Stimulated activated naive CD8-positive, alpha-beta T cell treated with anti-CD3 and anti-CD28 coated beads, Interleukin-15, amount 100 ng/mL, for 72 hours (primary cell): ENCODE measurements around the gene TOB1.
A peak's percentile ranks its signal among the peaks of the same experiment; 100 is the strongest.

Experiments
- ATAC-seq: fragments of 150-1000 bp; cut with Tn5 transposase; 2 replicates; pipeline ENCODE4 v1.10.0; 2021; ENCODE audit warnings: mild to moderate bottlenecking, moderate library complexity
- DNase-seq, 2 donors: peaks; one replicate each; pipeline ENCODE4 v3.0.0; 2021 to 2022
- H3K27ac Mint-ChIP-seq, 2 donors: one replicate each; pipeline ENCODE4 v1.8.0; 2022; ENCODE audit warnings: mild to moderate bottlenecking in 2 of 2, mixed read lengths in 2 of 2, moderate library complexity in 2 of 2
- H3K27me3 Mint-ChIP-seq: one replicate; pipeline ENCODE4 v1.8.0; 2022; ENCODE audit warnings: mixed read lengths
- H3K4me1 Mint-ChIP-seq: one replicate; pipeline ENCODE4 v1.8.0; 2022; ENCODE audit warnings: mild to moderate bottlenecking, mixed read lengths
- H3K4me3 Mint-ChIP-seq, 2 donors: one replicate each; pipeline ENCODE4 v1.8.0; 2022; ENCODE audit warnings: mild to moderate bottlenecking in 2 of 2, mixed read lengths in 2 of 2, moderate library complexity in 1 of 2
- H3K9me3 Mint-ChIP-seq, 2 donors: one replicate each; pipeline ENCODE4 v1.8.0; 2022; ENCODE audit warnings: mixed read lengths in 2 of 2

Gene TOB1

DNA sequence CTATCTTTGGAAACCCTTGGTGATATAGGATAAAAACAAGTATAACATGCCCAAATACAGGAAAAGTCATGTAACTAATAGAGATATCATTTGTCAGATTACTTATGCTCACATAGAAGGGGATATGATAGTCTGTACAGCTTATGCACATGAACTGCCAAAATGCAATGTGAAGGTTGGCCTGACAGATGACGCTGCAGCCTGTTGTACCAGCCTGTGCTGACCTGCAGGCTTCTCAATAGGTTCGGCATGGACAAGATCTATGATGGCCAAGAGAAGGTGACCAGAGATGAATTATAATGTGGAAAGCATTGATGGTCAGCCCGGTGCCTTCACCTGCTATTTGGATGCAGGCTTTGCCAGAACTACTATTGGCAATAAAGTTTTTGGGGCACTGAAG is 18.1 kb downstream of the TOB1 start:
- H3K4me1 Mint-ChIP-seq: peaks cover 18% of the 10 kb centered on the region
- no peaks in the 10 kb centered on the region for H3K9me3 Mint-ChIP-seq
- no peaks in the 10 kb centered on the region for H3K27me3 Mint-ChIP-seq
- DNase-seq (no peak), ATAC-seq (no peak)
- H3K27ac Mint-ChIP-seq: no peak overlapping the region
- H3K4me3 Mint-ChIP-seq: no peak overlapping the region

DNA sequence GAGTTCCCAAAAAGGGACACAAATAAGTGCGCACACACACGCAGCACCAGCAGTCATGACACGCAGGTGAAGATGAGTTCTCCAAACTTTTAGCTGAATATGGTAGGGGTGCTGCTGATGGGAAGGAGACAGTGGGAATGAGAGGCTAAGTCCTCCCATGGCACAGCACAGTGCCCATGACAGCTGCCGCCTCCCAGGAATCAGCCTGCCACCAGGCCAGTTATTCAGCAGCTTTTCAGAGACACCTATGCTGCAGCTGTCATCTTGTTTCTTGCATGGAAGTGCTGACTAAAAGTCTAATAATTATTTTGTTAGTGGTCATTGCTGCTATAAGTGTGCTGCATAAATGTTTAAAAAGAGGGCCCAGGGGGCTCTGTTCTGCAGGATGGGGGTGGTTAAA is 18.6 kb downstream of the TOB1 start:
- Mint-ChIP-seq H3K27me3 (no peaks in the 10 kb centered on the region), H3K9me3 (no peaks in the 10 kb centered on the region), H3K4me1 (peaks cover 13% of the 10 kb centered on the region), H3K4me3 (no peak overlapping the region), H3K27ac (no peak overlapping the region)
- ATAC-seq: no peak
- no peak for DNase-seq

DNA sequence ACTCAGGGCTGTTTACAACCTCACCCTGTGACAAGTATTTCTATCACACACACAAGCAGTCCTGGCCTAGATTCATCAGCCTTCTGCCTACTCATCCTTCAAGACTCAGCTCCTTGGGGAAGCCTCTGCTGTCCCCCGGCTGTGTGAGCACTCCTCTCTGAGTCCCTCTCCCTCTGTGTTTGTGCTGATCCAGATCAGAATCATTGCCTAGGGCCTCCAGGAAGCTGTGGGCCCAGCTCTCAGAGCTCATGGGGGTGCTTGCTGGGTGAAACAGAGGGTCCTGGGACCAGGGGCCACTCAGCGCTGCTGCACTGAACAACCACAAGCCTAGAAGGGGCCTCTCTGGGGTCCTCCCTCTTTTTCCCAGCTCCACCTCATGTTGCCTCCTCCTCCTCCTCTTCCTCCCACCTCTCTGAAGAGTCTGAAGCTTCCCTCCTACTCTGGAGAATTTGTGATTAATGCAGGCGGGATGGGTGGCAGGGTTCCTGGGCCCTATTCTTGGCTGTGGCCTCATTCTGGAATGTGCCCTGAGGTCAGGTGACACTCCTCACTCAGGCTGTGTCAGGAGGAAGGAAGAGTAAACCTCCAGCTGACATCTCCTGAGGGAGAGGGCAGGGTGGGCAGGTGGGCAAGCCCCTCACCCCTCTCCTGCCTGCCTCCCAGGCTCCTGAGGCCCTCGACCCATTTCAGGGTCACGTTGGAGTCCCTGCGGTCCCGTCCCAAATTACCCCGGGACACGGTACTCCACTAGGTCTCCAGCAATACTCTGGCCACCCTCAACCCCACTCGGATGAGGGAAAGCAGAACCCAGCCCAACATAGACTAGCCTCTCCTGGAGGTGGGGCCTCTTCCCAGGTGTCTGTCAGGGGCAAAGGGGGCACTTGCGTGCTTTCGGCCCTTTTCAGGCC is 20.7 kb downstream of the TOB1 start:
- ATAC-seq (no peak), DNase-seq (no peak)
- Mint-ChIP-seq H3K4me1 (no peaks in the 10 kb centered on the region), H3K4me3 (no peak overlapping the region), H3K27me3 (no peaks in the 10 kb centered on the region), H3K9me3 (no peaks in the 10 kb centered on the region), H3K27ac (peak overlapping the region in 1 of 2 donors; percentile 78)

DNA sequence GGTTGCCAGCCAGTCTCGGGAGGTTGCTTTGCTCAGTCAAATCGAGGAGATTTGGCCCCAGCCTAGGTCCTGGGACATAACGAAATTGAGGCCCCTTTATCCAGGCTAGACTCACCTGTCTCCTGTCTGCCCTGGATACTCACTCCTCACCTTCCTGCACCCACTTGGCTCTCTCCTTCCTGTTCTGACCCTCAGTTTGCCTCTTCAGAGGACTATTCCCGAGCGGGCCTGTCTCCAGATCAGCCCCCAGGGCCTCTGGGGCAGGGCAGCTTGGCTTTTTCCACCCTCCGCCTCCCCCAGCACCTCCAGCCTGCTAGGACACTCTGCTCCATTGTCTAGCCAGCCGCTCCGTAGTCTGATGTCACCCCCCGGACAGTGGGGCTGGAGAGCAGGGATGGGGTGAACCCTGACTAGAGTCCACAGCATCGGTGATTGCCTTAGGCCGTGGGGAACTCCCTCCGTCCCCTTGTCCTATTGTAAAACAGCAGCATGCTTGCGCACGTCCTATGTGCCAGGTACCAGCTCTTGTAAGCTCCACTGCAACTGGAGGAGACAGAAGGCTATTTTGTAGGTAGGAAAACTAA is 21.9 kb downstream of the TOB1 start:
- Mint-ChIP-seq H3K9me3 (no peaks in the 10 kb centered on the region), H3K27me3 (no peaks in the 10 kb centered on the region), H3K4me3 (no peak overlapping the region), H3K4me1 (no peaks in the 10 kb centered on the region), H3K27ac (no peak overlapping the region)
- no peak for ATAC-seq
- DNase-seq: no peak

DNA sequence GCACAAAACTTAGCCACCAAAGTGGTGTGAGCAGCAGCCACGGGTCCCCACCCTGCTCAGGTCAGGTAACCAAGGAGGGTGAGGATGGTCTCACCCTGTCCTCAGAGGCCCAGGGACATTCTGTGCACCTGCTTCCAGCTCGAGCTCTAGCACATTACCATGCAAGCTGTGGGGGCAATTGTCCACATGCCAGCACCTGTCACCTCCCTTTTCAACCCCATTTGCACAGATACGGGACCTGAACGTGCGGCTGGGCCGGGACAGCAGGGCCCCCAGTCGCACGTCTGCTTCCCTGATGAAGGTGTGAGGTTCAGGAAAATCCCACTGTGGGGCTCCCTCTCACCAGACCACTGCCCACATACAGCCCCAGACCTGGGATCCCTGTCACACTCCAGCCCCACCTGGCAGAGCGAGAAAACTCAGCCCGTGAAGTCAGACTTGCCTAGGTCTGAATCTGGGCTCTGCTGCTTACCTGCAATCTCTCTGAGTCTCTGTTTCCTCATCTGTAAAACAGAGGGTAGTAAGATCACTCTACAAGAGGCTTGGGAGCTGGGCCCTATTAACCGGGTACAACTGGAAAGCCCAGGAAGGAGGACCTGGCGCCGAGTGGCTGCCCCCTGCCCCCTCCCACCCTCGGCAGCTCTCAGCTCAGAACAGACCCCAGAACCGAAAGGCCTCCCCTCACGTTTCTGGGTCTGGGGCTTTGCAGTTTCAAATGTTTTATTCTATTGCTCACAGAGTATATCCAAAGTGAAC is 22.8 kb downstream of the TOB1 start:
- Mint-ChIP-seq H3K27ac (no peak overlapping the region), H3K9me3 (no peaks in the 10 kb centered on the region), H3K27me3 (no peaks in the 10 kb centered on the region), H3K4me1 (no peaks in the 10 kb centered on the region), H3K4me3 (no peak overlapping the region)
- no peak for DNase-seq
- no peak for ATAC-seq

DNA sequence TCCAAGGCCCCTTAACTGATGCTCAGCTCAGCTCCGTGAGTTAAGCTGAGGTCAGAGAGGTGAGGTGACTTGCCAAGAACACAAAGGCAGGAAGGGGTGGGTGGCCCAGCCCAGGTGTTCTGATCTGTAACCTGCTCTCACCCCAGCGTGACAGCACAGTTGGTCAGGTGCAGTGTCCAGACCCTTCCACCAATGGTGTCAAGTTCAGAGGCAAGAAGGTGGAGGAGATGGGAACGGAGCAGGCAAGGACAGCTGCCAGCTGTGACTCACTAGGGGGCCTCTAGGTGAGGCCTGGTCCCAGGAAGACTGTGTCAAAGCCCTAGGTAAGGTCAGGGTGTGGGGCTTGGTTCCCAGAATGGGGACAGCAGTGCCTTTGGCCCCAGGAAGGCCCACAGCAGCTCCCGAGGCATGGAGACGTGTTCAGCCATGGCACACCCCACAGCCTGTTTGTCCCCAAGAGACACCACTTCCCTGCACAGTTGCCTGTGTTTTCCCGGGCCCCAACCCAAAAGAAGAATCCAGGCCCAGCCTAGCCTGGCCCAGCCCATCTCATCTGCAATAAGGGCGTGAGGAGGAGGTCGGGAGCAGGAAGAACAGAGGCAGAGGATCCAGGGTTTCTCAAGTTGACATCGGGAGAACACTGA is 23.5 kb downstream of the TOB1 start:
- ATAC-seq (no peak), DNase-seq (no peak)
- no peak overlapping the region for H3K27ac Mint-ChIP-seq
- H3K4me1 Mint-ChIP-seq: no peaks in the 10 kb centered on the region
- H3K27me3 Mint-ChIP-seq: no peaks in the 10 kb centered on the region
- no peak overlapping the region for H3K4me3 Mint-ChIP-seq
- H3K9me3 Mint-ChIP-seq: no peaks in the 10 kb centered on the region

DNA sequence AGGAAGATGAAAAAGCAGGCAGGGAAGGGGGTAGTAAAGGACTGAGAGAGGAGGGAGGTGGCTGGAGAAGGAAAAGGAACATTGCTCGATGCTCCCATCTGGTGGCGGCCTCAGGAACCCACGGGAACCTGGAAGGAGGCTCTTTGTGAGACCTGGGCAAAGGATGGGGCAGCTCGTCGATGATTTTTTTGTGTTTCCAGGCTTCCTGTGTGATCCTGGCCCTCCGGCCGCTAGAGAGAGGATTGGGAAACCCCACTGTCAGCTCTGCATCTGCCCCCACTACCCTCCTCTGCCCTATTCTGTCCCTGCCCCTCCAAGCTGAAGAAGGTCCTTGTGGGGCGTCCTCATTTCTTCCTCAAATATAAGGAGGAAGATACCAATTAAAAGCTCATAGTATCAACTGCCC is 24.2 kb downstream of the TOB1 start:
- no peak overlapping the region for H3K4me3 Mint-ChIP-seq

DNA sequence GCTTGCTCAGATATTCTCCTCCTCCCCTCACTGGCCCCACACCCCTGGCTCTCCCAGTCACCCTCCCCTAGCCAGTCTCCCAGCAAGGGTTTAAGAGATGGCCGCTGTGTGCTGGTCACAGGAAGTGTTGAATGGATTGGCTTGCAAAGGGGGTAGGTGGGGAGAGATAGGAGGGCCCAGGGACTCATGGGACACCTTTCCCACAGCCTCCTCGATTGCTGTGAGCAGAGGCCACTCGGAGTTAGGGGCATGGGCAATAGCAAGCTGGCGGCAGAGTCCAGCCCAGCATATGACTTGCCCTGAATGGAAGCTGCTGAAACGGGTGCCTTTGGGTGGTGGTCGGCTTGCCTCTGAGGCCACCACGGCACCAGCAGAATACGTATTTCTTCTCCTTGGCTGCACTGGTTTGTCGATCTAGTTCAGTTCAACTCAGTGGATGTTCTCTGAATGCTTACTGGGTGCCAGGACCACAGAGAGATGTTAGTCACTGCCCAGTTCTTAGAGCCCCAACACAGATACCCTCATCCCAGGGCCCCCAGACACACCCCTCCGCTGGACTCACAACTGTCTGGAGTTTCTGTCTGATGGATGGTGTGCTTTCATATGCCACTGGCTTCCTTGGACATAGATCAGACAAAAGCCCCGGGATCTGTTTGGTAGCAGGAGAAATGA is 24.7 kb downstream of the TOB1 start:
- no peak overlapping the region for H3K4me3 Mint-ChIP-seq
- ATAC-seq (peak; percentile 23), DNase-seq (no peak)
- no peaks in the 10 kb centered on the region for H3K4me1 Mint-ChIP-seq
- H3K27ac Mint-ChIP-seq: no peak overlapping the region
- no peaks in the 10 kb centered on the region for H3K27me3 Mint-ChIP-seq
- no peaks in the 10 kb centered on the region for H3K9me3 Mint-ChIP-seq

More for the DNA sequence above, 24.2 kb downstream of the TOB1 start:
- Mint-ChIP-seq H3K27me3 (no peaks in the 10 kb centered on the region), H3K4me1 (no peaks in the 10 kb centered on the region), H3K9me3 (no peaks in the 10 kb centered on the region), H3K27ac (no peak overlapping the region)
- peak; percentile 42 to 57 for DNase-seq
- peak; percentile 62 for ATAC-seq

DNA sequence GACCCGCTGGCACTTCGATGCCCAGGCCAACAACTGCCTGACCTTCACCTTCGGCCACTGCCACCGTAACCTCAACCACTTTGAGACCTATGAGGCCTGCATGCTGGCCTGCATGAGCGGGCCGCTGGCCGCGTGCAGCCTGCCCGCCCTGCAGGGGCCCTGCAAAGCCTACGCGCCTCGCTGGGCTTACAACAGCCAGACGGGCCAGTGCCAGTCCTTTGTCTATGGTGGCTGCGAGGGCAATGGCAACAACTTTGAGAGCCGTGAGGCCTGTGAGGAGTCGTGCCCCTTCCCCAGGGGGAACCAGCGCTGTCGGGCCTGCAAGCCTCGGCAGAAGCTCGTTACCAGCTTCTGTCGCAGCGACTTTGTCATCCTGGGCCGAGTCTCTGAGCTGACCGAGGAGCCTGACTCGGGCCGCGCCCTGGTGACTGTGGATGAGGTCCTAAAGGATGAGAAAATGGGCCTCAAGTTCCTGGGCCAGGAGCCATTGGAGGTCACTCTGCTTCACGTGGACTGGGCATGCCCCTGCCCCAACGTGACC is 25.8 kb downstream of the TOB1 start:
- DNase-seq (no peak), ATAC-seq (no peak)
- Mint-ChIP-seq H3K27me3 (peaks cover 6% of the 10 kb centered on the region), H3K27ac (no peak overlapping the region), H3K9me3 (no peaks in the 10 kb centered on the region), H3K4me3 (no peak overlapping the region), H3K4me1 (peaks cover 3% of the 10 kb centered on the region)

DNA sequence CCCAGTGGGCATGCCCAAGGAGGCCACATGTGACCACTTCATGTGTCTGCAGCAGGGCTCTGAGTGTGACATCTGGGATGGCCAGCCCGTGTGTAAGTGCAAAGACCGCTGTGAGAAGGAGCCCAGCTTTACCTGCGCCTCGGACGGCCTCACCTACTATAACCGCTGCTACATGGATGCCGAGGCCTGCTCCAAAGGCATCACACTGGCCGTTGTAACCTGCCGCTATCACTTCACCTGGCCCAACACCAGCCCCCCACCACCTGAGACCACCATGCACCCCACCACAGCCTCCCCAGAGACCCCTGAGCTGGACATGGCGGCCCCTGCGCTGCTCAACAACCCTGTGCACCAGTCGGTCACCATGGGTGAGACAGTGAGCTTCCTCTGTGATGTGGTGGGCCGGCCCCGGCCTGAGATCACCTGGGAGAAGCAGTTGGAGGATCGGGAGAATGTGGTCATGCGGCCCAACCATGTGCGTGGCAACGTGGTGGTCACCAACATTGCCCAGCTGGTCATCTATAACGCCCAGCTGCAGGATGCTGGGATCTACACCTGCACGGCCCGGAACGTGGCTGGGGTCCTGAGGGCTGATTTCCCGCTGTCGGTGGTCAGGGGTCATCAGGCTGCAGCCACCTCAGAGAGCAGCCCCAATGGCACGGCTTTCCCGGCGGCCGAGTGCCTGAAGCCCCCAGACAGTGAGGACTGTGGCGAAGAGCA is 26.4 kb downstream of the TOB1 start:
- no peak for ATAC-seq
- H3K27me3 Mint-ChIP-seq: peaks cover 12% of the 10 kb centered on the region
- H3K4me1 Mint-ChIP-seq: peaks cover 6% of the 10 kb centered on the region
- no peaks in the 10 kb centered on the region for H3K9me3 Mint-ChIP-seq
- H3K27ac Mint-ChIP-seq: no peak overlapping the region
- no peak for DNase-seq
- H3K4me3 Mint-ChIP-seq: no peak overlapping the region

DNA sequence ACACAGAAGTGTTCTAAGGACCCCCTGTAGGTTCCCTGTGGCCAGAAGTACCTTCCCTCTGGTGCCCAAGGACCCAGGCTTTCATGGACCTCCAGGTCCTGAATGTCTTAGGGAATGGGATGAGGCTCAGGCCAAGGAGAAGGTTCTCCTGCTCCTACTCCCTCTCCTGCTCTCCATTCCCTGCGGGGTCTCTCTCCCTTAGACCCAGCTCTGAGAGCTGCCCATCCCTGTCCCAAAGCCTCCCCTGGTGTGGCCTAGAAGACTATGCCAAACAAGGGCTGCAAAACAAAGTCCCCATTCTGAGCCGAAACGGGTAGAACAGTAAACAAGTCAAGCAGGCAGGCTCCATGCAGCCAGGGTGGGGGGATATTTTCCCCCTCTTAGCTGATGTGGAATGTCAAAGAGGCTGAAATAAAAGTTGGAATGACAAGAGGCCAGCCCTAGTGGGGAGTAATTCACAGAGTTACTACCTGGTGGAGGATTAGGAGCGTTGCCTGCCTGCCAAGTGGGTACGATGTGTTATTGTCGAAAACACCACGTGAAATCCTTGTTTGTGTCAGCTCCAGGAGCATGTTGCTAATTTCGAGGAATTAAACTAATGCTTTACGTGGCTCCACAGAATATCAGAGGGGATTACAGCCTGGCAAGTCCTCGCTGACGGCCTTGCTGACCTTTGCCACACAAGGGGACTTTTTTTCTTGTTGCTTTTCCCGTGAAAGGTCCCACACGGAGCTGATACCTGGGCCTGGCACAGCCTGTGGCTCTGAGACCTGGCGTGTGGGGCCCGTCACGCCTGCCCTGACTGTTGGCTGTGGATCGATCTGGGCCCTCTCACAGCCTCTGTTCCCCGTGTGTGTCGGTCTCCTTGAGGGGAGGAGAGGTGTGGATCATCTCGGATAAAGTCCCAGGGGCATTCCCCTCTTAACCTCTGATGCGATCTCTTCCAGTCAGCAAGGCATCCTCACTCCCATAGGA is 27.9 kb downstream of the TOB1 start:
- peaks cover 20% of the 10 kb centered on the region for H3K27me3 Mint-ChIP-seq
- H3K4me1 Mint-ChIP-seq: peaks cover 6% of the 10 kb centered on the region
- H3K4me3 Mint-ChIP-seq: no peak overlapping the region
- no peak overlapping the region for H3K27ac Mint-ChIP-seq
- no peak for ATAC-seq
- H3K9me3 Mint-ChIP-seq: no peaks in the 10 kb centered on the region
- no peak for DNase-seq

DNA sequence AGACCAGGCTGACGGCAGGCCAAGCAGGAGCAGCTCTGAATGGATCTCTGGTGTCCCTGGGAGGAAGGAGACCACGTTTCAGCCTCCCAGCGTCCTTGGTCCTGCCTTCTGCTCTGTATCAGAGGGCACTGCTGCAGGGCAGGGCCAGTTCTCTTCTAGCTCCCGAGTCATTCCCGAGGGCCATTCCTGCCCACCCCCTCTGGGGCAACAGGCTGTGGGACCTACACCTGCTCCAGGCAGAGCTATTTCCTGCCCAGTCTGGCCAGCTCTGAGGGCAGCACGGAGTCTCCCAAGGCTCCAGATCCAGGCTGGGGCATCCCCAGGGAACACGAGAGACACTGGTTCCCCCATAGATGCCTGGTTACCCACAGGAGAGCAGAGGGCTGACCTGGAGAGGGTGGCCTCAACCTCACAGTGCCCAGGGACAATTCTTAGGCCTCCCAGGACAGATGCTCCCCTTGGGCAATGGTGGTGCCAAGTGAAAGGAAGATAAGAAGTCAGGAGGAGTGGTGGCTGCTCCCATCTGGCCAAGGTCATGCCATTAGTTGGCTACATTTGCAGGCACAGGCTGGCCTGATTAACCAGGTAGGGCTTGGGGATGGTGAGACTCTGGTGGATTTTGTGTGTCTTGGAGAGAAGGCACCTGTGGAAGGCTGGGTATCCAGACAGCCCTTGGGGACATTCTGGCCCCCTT is 28.7 kb downstream of the TOB1 start:
- DNase-seq (no peak), ATAC-seq (no peak)
- Mint-ChIP-seq H3K9me3 (no peaks in the 10 kb centered on the region), H3K27ac (peak overlapping the region in 1 of 2 donors; percentile 36), H3K4me1 (peaks cover 6% of the 10 kb centered on the region), H3K27me3 (peaks cover 20% of the 10 kb centered on the region), H3K4me3 (no peak overlapping the region)

DNA sequence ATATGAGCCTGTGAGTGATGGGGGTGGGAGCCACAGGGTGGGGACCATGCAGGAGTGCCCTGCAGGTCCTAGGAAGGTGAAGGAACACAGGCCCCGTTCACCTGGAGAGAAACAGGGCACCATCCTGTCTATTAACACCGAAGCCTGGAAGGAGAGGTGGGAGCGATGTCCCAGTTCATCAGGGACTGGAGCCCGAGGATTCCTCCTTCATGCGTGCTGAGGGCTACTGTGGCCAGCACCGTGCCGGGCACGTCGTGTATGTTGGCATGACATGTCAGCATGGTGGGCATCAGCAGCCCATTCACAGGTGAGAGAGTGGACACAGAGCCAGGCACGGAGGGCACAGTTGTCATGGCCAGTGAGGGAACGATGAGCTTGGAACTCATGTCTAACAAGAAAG is 29.3 kb downstream of the TOB1 start:
- H3K27me3 Mint-ChIP-seq: peaks cover 20% of the 10 kb centered on the region
- no peak overlapping the region for H3K4me3 Mint-ChIP-seq
- no peak for DNase-seq
- peaks cover 6% of the 10 kb centered on the region for H3K4me1 Mint-ChIP-seq
- no peaks in the 10 kb centered on the region for H3K9me3 Mint-ChIP-seq
- no peak overlapping the region for H3K27ac Mint-ChIP-seq
- no peak for ATAC-seq
